WERI-Rb-1 (cell line): Measurements from ENCODE around the gene MACROD2.

Source experiments
- DNase-seq: peaks from one replicate; pipeline ENCODE4 v3.0.0-alpha.2; 2020
- H3K27ac ChIP-seq: fragments of 250-450 bp; sonication (Bioruptor Pico); 2 replicates; pipeline ENCODE4 v1.5.1; 2020; ENCODE audit warnings: mild to moderate bottlenecking, moderate library complexity
- H3K27me3 ChIP-seq: fragments of 250-450 bp; sonication (Bioruptor Pico); 2 replicates; pipeline ENCODE4 v1.5.1; 2021; ENCODE audit warnings: mild to moderate bottlenecking, low read depth, moderate library complexity; ENCODE audit not compliant: insufficient read depth, severe bottlenecking
- H3K36me3 ChIP-seq: fragments of 250-450 bp; sonication (Bioruptor Pico); 2 replicates; pipeline ENCODE4 v1.5.1; 2020; ENCODE audit warnings: mild to moderate bottlenecking, moderate library complexity
- H3K4me3 ChIP-seq: 2 replicates; pipeline ENCODE4 v1.5.1; 2011; ENCODE audit warnings: low read depth, mild to moderate bottlenecking, control low read depth, low read length
- H3K9me3 ChIP-seq: fragments of 250-450 bp; sonication (Bioruptor Pico); 2 replicates; pipeline ENCODE4 v1.5.1; 2021; ENCODE audit warnings: mild to moderate bottlenecking, moderate library complexity; ENCODE audit not compliant: severe bottlenecking
- TF ChIP-seq, protein P1 (sequence below): IDR thresholded peaks from 2 replicates; pipeline ENCODE4 v1.5.1; 2011; ENCODE audit warnings: low read depth, mild to moderate bottlenecking, control low read depth, inconsistent platforms, low read length

The MACROD2 gene

DNA sequence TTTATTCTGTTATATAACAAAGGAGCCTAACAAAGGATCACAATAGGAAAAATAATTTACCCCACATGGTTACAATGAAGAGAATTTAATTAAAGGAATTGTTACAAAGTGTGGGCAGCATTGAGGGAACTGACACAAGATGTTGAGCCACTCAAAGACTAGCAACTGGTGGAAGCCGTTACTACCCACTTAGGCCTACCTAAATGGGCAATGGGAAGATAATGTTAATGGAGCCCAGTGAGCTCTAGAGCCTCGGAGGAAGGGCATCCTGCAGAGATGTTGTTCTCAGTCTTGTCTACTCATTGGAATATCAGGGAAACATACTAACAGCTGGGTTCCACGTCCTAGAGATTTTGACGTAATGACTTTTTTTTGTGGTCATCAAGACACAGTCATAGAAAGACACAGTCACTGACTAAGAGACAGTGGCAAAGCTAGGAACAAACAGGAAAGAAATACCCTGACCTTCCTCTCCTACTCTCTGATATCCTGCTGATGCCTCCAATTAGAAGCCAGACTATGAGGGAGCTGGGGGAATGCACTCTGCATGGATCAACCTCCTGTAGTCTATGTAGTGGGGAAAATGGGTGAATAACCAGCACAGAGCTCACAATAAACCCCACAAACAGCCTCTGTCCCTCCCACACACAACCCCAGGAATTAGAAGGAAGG is 865.8 kb downstream of the MACROD2 start:
- Histone ChIP-seq H3K36me3 (no peaks in the 10 kb centered on the region), H3K9me3 (no peaks in the 10 kb centered on the region), H3K27me3 (no peaks in the 10 kb centered on the region), H3K27ac (no peak overlapping the region), H3K4me3 (no peak overlapping the region)
- TF ChIP-seq, protein P1, sequence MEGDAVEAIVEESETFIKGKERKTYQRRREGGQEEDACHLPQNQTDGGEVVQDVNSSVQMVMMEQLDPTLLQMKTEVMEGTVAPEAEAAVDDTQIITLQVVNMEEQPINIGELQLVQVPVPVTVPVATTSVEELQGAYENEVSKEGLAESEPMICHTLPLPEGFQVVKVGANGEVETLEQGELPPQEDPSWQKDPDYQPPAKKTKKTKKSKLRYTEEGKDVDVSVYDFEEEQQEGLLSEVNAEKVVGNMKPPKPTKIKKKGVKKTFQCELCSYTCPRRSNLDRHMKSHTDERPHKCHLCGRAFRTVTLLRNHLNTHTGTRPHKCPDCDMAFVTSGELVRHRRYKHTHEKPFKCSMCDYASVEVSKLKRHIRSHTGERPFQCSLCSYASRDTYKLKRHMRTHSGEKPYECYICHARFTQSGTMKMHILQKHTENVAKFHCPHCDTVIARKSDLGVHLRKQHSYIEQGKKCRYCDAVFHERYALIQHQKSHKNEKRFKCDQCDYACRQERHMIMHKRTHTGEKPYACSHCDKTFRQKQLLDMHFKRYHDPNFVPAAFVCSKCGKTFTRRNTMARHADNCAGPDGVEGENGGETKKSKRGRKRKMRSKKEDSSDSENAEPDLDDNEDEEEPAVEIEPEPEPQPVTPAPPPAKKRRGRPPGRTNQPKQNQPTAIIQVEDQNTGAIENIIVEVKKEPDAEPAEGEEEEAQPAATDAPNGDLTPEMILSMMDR = no peak
- no peak for DNase-seq

DNA sequence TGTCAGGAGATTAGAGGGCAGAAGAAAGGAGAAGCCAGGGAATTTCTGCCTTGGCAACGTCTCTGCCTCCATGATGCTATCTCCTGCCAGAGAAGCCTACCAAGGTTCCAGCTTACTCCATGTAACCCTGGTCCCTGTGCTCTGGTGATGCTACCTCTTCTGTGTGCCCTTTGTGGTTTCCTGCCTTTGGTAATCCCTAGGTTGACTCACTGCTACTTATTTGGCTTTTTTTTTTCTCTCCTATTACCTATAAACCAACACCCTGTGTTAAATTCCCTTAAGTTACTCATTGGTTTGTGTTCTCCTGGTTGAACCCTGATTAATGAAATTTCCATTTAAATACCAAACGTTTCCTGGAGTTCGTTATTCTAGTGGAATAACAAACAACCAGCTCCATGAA is 869.9 kb downstream of the MACROD2 start:
- H3K27ac ChIP-seq = no peak overlapping the region
- TF ChIP-seq, protein P1 = no peak
- DNase-seq = no peak
- H3K36me3 ChIP-seq = no peaks in the 10 kb centered on the region
- H3K4me3 ChIP-seq = no peak overlapping the region
- H3K9me3 ChIP-seq = no peaks in the 10 kb centered on the region
- H3K27me3 ChIP-seq = no peaks in the 10 kb centered on the region

DNA sequence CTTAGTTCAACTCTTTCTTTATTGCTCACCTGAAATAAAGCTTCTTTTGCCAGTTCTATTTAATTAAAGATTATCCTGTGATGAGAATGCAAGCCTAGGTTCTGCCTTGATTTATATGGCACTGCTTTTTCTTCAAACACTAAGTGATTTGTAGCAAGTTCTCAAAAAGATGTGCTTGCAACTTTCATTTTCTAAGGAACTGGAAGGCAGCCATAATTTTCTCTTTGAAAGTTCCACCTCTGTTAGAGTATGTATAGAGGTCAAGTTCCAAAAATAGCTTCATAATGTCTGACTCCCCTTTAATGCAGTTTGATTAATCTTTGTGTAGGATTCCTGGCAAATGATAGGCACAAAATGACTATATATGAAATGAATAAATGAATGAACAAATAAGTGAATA is 870.4 kb downstream of the MACROD2 start:
- Histone ChIP-seq H3K27ac (no peak overlapping the region), H3K4me3 (no peak overlapping the region), H3K36me3 (no peaks in the 10 kb centered on the region), H3K27me3 (no peaks in the 10 kb centered on the region), H3K9me3 (no peaks in the 10 kb centered on the region)
- TF ChIP-seq, protein P1 = no peak
- no peak for DNase-seq

DNA sequence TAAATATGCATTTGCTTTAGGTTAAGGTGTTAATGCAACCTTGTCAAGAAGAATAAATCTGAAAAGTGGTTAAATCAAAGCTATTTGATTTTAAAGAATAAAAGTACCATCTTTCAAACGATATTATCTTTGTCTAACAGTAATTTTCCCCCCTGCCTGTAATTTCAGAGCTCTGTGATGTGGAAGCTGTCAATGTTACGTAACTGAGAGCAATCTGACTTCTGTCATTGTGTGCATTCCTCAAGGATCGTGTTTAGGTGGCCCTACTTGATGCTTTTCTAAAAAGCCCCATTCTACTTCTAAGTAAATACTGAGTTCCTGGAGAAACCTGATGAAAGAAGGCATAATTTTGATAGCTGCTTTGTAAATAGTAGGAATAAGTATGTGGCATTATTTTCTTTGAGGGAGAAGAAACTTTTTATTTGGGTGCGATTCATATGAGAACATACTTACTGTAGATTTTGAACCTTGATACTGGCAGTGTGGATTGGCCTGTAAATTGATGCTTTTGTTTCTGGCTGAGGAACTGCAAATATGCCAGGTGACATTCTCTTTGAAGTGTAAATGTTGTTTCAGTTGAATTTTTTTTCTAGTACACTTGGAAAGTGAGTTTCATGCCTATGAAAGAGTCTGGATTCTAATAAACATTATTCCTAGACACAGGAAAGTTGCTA is 871.7 kb downstream of the MACROD2 start:
- no peaks in the 10 kb centered on the region for H3K36me3 ChIP-seq
- no peak overlapping the region for H3K4me3 ChIP-seq
- no peaks in the 10 kb centered on the region for H3K27me3 ChIP-seq
- H3K27ac ChIP-seq = no peak overlapping the region
- TF ChIP-seq, protein P1 = no peak
- H3K9me3 ChIP-seq = no peaks in the 10 kb centered on the region
- DNase-seq = no peak

DNA sequence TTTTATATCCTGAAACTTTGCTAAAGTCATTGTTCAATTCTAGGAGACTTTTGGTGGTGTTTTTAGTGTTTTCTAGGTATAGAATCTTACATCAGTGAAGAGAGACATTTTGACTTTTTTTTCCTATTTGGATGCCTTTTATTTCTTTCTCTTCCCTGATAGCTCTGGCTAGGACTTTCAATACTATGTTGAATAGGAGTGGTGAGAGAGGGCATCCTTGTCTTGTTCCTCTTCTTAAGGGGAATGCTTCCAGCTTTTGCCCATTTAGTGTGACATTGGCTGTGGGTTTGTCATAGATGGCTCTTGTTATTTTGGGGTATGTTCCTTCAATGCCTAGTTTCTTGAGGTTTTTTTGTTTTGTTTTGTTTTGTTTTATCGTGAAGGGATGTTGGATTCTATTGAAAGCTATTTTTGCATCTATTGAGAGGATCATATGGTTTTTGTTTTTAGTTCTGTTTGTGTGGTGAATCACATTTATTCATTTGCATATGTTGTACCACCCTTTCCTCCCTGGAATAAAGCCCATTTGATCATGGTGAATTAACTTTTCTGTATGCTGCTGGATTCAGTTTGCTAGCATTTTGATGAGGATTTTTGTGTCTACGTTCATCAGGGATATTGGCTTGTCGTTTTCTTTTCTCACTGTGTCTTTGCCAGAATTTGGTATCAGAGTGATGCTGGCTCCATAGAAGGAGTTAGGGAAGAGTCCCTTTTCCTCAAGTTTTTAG is 882.1 kb downstream of the MACROD2 start:
- Histone ChIP-seq H3K36me3 (no peaks in the 10 kb centered on the region), H3K27ac (no peak overlapping the region), H3K27me3 (no peaks in the 10 kb centered on the region), H3K9me3 (no peaks in the 10 kb centered on the region), H3K4me3 (no peak overlapping the region)
- TF ChIP-seq, protein P1 = no peak
- no peak for DNase-seq
